OCI-LY7 (cell line): ENCODE measurements around the gene WDR73. TPM values are rescaled to one million over a fixed set of nuclear protein-coding genes. Genes with fewer than 3 reads are reported as not detected.

Experiments used
- BruUV-seq: library from RNA; stranded (reverse); fragments of 400-500 nt; replicated peaks from 2 replicates; lab custom pipeline; 2021; lab: Mats Ljungman, UMichigan
- CTCF ChIA-PET: fragments of 300-600 bp; sonication (Branson Sonifier 250); formaldehyde crosslinking; loops from one replicate; lab custom pipeline; 2022; ENCODE audit warnings: antibody characterized with exemption; ENCODE audit not compliant: unreplicated experiment; lab: Charles Lee
- POLR2A ChIA-PET: fragments of 300-600 bp; sonication (Branson Sonifier 250); formaldehyde crosslinking; loops from one replicate; lab custom pipeline; 2022; ENCODE audit warnings: antibody characterized with exemption; lab: Charles Lee
- DNase-seq: peaks from one replicate; pipeline ENCODE4 v3.0.0-alpha.2; 2015; ENCODE audit warnings: low spot score
- H2AFZ ChIP-seq: fragments of 200-600 bp; sonication (generic), shearing (Covaris generic); 2 replicates; pipeline ENCODE4 v1.6.1; 2014; ENCODE audit warnings: mild to moderate bottlenecking, antibody characterized with exemption, low read length, moderate library complexity
- H3K27ac ChIP-seq: fragments of 200-600 bp; sonication (generic); 2 replicates; pipeline ENCODE4 v1.5.1; 2014; ENCODE audit warnings: mixed run types, low read depth, mild to moderate bottlenecking, moderate library complexity, low read length, inconsistent platforms; ENCODE audit not compliant: poor library complexity, severe bottlenecking
- H3K36me3 ChIP-seq: fragments of 200-600 bp; sonication (generic); 2 replicates; pipeline ENCODE4 v1.6.1; 2014; ENCODE audit warnings: mild to moderate bottlenecking, antibody characterized with exemption, low read length, moderate library complexity, mixed read lengths; ENCODE audit not compliant: insufficient read depth
- H3K4me1 ChIP-seq: fragments of 200-600 bp; sonication (generic); 2 replicates; pipeline ENCODE4 v1.5.1; 2014; ENCODE audit warnings: mild to moderate bottlenecking, low read length; ENCODE audit not compliant: insufficient read depth, poor library complexity, severe bottlenecking
- H3K4me2 ChIP-seq: fragments of 200-600 bp; sonication (generic); 2 replicates; pipeline ENCODE4 v1.6.1; 2014; ENCODE audit warnings: mild to moderate bottlenecking, low read length
- H3K4me3 ChIP-seq: fragments of 200-600 bp; sonication (generic); 2 replicates; pipeline ENCODE4 v1.5.1; 2014; ENCODE audit warnings: mild to moderate bottlenecking, low read depth, low read length; ENCODE audit not compliant: poor library complexity, severe bottlenecking
- H3K79me2 ChIP-seq: fragments of 200-600 bp; sonication (generic); 2 replicates; pipeline ENCODE4 v1.6.1; 2016; ENCODE audit warnings: low read depth, mild to moderate bottlenecking, low read length, moderate library complexity, mixed read lengths; ENCODE audit not compliant: insufficient read depth
- H3K9me2 ChIP-seq: fragments of 200-600 bp; sonication (generic); 2 replicates; pipeline ENCODE4 v1.6.1; 2016; ENCODE audit warnings: mild to moderate bottlenecking, low read length, mixed read lengths; ENCODE audit not compliant: insufficient read depth
- H3K9me3 ChIP-seq: fragments of 200-600 bp; sonication (generic); 2 replicates; pipeline ENCODE4 v1.6.1; 2014; ENCODE audit warnings: mild to moderate bottlenecking, mixed run types, low read length, mixed read lengths
- H4K20me1 ChIP-seq: fragments of 200-600 bp; sonication (generic); 2 replicates; pipeline ENCODE4 v1.6.1; 2014; ENCODE audit warnings: mild to moderate bottlenecking, antibody characterized with exemption, low read length, moderate library complexity, mixed read lengths; ENCODE audit not compliant: insufficient read depth
- CTCF ChIP-seq: fragments of 200-600 bp; sonication (generic); conservative IDR thresholded peaks from 2 replicates; pipeline ENCODE4 v1.5.1; 2014; ENCODE audit warnings: mild to moderate bottlenecking, antibody characterized with exemption, low read length, moderate library complexity, mixed read lengths
- EZH2phosphoT487 ChIP-seq: fragments of 200-600 bp; sonication (generic); IDR thresholded peaks from 2 replicates; pipeline ENCODE4 v1.6.1; 2018; ENCODE audit warnings: low read depth, borderline replicate concordance, mild to moderate bottlenecking, mixed run types, antibody characterized with exemption, low read length, moderate library complexity, mixed read lengths
- intact Hi-C: fragments of 100-400 bp; cut with micrococcal nuclease; formaldehyde crosslinking; loops from one replicate; pipeline ENCODE4 v1.10.0; 2022; ENCODE audit not compliant: unreplicated experiment
- total RNA-seq, 2 experiments: library from RNA; depleted of rRNA in 1 of 2; stranded (reverse); fragments of >200 nt in 1 of 2; shearing (Covaris generic) in 1 of 2; gene quantifications; 2 replicates each; pipeline ENCODE4 v1.2.3, GENCODE V29; 2014 to 2022

WDR73 gene
- total RNA-seq, 2 experiments from 2014 or later, result 28.7 to 38.1 TPM

GRCh38 chr15:84684092-84684491 lies 30.0 kb upstream of the WDR73 start:
- BruUV-seq, result no TSS peak
- Histone ChIP-seq H3K36me3 (peaks cover 96% of the 10 kb centered on the region), H2AFZ (no peak overlapping the region), H3K4me2 (no peak overlapping the region), H3K4me1 (peaks cover 7% of the 10 kb centered on the region), H3K4me3 (no peak overlapping the region), H3K79me2 (peaks cover 10% of the 10 kb centered on the region; the same call in 1 of the 2 replicates), H3K27ac (no peak overlapping the region), H4K20me1 (no peaks in the 10 kb centered on the region), H3K9me3 (no peaks in the 10 kb centered on the region), H3K9me2 (no peaks in the 10 kb centered on the region)
- ChIA-PET POLR2A (interaction anchor here (0.6 kb wide), 1 partner anchor 14 kb away, joined by 3 read pairs; no protein-coding TSS in a partner anchor), CTCF (no interaction called here)
- TF ChIP-seq CTCF (no peak), EZH2phosphoT487 (no peak)
- intact Hi-C loops, result no loop called here
- no peak for DNase-seq

DNA sequence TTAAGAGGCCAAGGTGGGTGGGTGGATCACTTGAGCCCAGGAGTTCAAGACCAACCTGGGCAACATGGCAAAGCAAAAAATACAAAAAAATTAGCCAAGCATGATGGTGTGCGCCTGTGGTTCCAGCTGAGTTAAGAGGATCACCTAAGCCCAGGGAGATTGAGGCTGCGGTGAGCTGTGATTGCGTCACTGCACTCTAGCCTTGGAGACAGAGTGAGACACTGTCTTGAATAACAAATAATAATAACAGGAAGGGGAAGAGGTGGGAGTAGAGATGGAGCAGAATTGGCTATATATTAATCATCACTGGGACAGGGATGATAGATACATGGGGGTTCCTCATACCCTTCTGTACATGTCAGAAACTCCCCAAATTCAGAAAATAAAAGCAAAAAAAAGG lies 27.7 kb upstream of the WDR73 start:
- Histone ChIP-seq H4K20me1 (no peaks in the 10 kb centered on the region), H3K4me3 (no peak overlapping the region), H3K4me1 (peaks cover 7% of the 10 kb centered on the region), H3K9me3 (no peaks in the 10 kb centered on the region), H3K27ac (no peak overlapping the region), H3K79me2 (no peaks in the 10 kb centered on the region), H3K9me2 (no peaks in the 10 kb centered on the region), H3K4me2 (no peak overlapping the region), H3K36me3 (peaks cover 93% of the 10 kb centered on the region), H2AFZ (no peak overlapping the region)
- CTCF ChIA-PET, result no interaction called here
- POLR2A ChIA-PET, result no interaction called here
- DNase-seq, result no peak
- intact Hi-C loops, result no loop called here
- TF ChIP-seq CTCF (no peak), EZH2phosphoT487 (no peak)
- BruUV-seq, result no TSS peak

GRCh38 chr15:84671211-84671610 lies 17.1 kb upstream of the WDR73 start:
- no TSS peak for BruUV-seq
- Histone ChIP-seq H3K36me3 (peaks cover 70% of the 10 kb centered on the region), H3K9me2 (no peaks in the 10 kb centered on the region), H3K4me2 (no peak overlapping the region), H3K79me2 (no peaks in the 10 kb centered on the region), H3K27ac (no peak overlapping the region), H3K4me3 (no peak overlapping the region), H3K4me1 (no peaks in the 10 kb centered on the region), H2AFZ (no peak overlapping the region), H3K9me3 (no peaks in the 10 kb centered on the region), H4K20me1 (no peaks in the 10 kb centered on the region)
- ChIA-PET POLR2A (interaction anchor here (0.6 to 1.1 kb wide), 6 partner anchors 11 to 1480 kb away, joined by 3 to 4 read pairs (median 3); no protein-coding TSS in a partner anchor), CTCF (no interaction called here)
- no peak for DNase-seq
- intact Hi-C loops, result no loop called here
- no peak for TF ChIP-seq EZH2phosphoT487
- TF ChIP-seq CTCF, result no peak
